NCI-H2029 treated with DMSO at 0.1 percent for 48 hours (cell line): ENCODE data around the gene NRCAM.

Experiments
- DNase-seq: peaks from one replicate; lab custom pipeline; 2025; lab: John Stamatoyannopoulos, UW

Gene NRCAM

GRCh38 chr7:108129018-108129965 is 326.9 kb downstream of the NRCAM start:
- DNase-seq: no peak

GRCh38 chr7:108128514-108128913 is 327.7 kb downstream of the NRCAM start:
- no peak for DNase-seq

- DNase-seq: no peak
These were observed 328.8 kb downstream of the NRCAM start for GRCh38 chr7:108127461-108127860.

GRCh38 chr7:108124820-108125219 is 331.4 kb downstream of the NRCAM start:
- no peak for DNase-seq

- no peak for DNase-seq
These were observed 334.1 kb downstream of the NRCAM start for GRCh38 chr7:108122181-108122580.

- no peak for DNase-seq
These were observed 335.3 kb downstream of the NRCAM start for GRCh38 chr7:108120933-108121332.

GRCh38 chr7:108120196-108120595 is 336.0 kb downstream of the NRCAM start:
- no peak for DNase-seq

GRCh38 chr7:108118959-108119358 is 337.3 kb downstream of the NRCAM start:
- no peak for DNase-seq

- DNase-seq: peak; percentile 35
These were observed 342.0 kb downstream of the NRCAM start for GRCh38 chr7:108114117-108114841.

GRCh38 chr7:108112683-108113082 is 343.6 kb downstream of the NRCAM start:
- no peak for DNase-seq

GRCh38 chr7:108109221-108109908 is 346.9 kb downstream of the NRCAM start:
- peak; percentile 52 for DNase-seq

- no peak for DNase-seq
These were observed 348.1 kb downstream of the NRCAM start for GRCh38 chr7:108108131-108108530.

GRCh38 chr7:108104324-108104723 is 351.9 kb downstream of the NRCAM start:
- DNase-seq: no peak

- no peak for DNase-seq
These were observed 352.5 kb downstream of the NRCAM start for GRCh38 chr7:108103558-108104298.

GRCh38 chr7:108102671-108103312 is 353.4 kb downstream of the NRCAM start:
- no peak for DNase-seq

- DNase-seq: no peak
These were observed 354.5 kb downstream of the NRCAM start for GRCh38 chr7:108101759-108102158.

GRCh38 chr7:108099713-108100112 is 356.5 kb downstream of the NRCAM start:
- DNase-seq: no peak

GRCh38 chr7:108097703-108098102 is 358.5 kb downstream of the NRCAM start:
- no peak for DNase-seq
